GM20431 (cell line): ENCODE data around the gene TK1.
"Not testable (repeated sequence)": the region's sequence is repeated elsewhere in the genome, so short reads cannot be mapped to it uniquely, and the experiment has no call there.

Experiments used
- in situ Hi-C: fragments of 300-500 bp; cut with MseI, MboI; formaldehyde crosslinking; loops from one replicate; pipeline ENCODE4 v1.15.0; 2020; ENCODE audit warnings: low sequenced_read_pairs; ENCODE audit not compliant: unreplicated experiment

Gene TK1

GRCh38 chr17:78180083-78180482, 6.8 kb downstream of the TK1 start:
- in situ Hi-C loops = no loop called here

GRCh38 chr17:78179372-78179771, 7.5 kb downstream of the TK1 start:
- in situ Hi-C loops = no loop called here

- in situ Hi-C loops = no loop called here
These were observed 10.3 kb downstream of the TK1 start for GRCh38 chr17:78176548-78177025.

GRCh38 chr17:78175643-78175981, 11.2 kb downstream of the TK1 start:
- in situ Hi-C loops = no loop called here

GRCh38 chr17:78174870-78175642, 11.8 kb downstream of the TK1 start:
- in situ Hi-C loops = no loop called here

- in situ Hi-C loops = no loop called here
These were observed 12.4 kb downstream of the TK1 start for GRCh38 chr17:78174346-78174869.

GRCh38 chr17:78173097-78173715, 13.6 kb downstream of the TK1 start:
- in situ Hi-C loops = no loop called here

GRCh38 chr17:78172249-78173051, 14.4 kb downstream of the TK1 start:
- in situ Hi-C loops = no loop called here

- in situ Hi-C loops = not testable (repeated sequence)
These were observed 15.1 kb downstream of the TK1 start for GRCh38 chr17:78171591-78172248.

- in situ Hi-C loops = no loop called here
These were observed 15.9 kb downstream of the TK1 start for GRCh38 chr17:78170692-78171590.

- in situ Hi-C loops = no loop called here
These were observed 17.7 kb downstream of the TK1 start for GRCh38 chr17:78168903-78169793.

GRCh38 chr17:78168242-78168902, 18.5 kb downstream of the TK1 start, which contains the start of gene SYNGR2:
TSS of gene SYNGR2 (plus strand) at chr17:78168581. CDS start at chr17:78168617, 36 bp downstream.
- in situ Hi-C loops = no loop called here

- in situ Hi-C loops = no loop called here
These were observed 20.4 kb downstream of the TK1 start for GRCh38 chr17:78166416-78166815.

- in situ Hi-C loops = no loop called here
These were observed 21.9 kb downstream of the TK1 start for GRCh38 chr17:78164748-78165607.

GRCh38 chr17:78163881-78164747, 22.7 kb downstream of the TK1 start:
- in situ Hi-C loops = no loop called here
